ELF-1 (cell line): ENCODE measurements around the gene KIF5A.
"Not testable (repeated sequence)": the region's sequence is repeated elsewhere in the genome, so short reads cannot be mapped to it uniquely, and the experiment has no call there.

Experiments used
- DNase-seq: peaks from one replicate; pipeline ENCODE4 v3.0.0-alpha.2; 2016; ENCODE audit warnings: low read depth, low spot score

KIF5A gene

DNA sequence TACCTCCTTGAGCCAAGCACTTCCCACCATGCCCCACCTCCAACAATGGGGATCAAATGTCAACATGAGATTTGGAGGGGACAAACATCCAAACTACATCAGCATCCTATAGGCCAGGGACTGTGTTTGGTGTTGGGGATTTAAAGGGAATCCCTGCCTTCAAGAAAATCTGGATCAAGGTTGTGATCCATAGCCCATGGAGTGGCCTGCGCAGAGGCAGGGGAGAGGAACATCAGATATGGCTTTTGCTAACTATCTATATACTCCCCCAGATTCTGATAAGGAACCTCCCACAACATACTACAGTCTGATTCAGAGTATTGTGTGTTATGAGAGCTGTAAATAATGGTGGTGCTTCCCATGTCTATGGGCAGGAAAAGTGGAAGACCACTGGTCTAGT is 5.1 kb downstream of the KIF5A start:
- DNase-seq, result no peak

DNA sequence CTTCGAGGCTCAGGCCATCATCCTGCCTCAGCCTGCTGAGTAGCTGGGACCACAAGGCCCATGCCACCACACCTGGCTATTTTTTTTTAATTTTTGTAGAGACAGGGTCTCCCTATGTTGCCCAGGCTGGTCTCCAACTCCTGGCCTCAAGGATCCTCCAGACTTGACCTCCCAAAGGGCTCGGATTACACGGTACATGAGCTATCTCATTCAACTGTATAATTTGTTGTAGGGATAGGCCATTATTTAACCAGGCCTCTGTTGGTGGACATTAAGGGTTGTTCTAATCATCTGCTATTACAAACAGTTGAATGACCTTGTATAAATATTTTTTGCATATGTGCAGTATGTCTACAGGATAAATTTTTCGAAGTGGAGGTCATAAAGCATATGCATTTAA is 9.0 kb downstream of the KIF5A start:
- DNase-seq, result no peak

DNA sequence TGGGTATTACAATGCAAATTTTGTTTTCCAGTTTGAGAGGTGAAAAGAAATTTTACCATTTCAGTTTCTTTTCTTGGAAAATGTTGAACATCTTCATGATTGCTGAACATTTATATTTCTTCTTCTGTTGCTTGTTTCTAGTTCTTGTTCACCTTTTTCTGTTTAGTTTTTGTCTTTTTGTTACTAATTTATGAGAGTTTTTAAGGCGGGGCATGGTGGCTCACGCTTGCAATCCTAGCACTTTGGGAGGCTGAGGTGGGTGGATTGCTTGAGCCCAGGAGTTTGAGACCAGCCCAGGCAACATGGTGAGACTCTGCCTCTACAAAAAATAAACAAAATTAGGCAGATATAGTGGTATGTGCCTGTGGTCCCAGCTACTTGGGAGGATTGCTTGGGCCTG is 10.7 kb downstream of the KIF5A start:
- DNase-seq, result no peak

DNA sequence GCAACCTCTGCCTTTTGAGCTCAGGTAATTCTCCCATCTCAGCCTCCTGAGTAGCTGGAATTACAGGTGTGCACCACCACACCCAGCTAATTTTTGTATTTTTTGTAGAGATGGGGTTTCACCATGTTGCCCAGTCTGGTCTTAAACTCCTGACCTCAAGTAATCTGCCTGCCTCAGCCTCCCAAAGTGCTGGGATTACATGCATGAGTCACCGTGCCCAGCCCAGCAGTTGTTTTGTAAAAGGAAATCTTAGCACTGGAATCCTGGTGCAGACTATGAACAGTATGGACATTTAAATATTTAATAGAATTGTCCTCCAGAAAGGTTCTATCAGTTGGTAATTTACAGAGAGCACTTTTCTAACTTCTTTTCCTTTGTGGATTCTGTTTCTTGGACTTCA is 11.3 kb downstream of the KIF5A start:
- DNase-seq, result not testable (repeated sequence)

DNA sequence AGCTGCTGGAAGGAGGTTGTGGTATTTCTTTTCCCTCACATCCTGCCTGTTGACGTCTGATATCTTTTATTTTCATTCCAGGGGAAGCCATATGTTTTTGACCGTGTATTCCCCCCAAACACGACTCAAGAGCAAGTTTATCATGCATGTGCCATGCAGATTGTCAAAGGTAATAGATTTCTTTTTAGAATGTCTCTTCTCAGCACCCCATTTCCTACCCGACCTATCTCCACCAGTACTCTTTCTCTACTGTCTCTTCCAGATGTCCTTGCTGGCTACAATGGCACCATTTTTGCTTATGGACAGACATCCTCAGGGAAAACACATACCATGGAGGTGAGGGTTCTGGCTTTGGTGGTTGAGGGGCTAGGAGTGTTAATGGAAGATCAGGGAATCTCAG is 13.5 kb downstream of the KIF5A start:
- no peak for DNase-seq

DNA sequence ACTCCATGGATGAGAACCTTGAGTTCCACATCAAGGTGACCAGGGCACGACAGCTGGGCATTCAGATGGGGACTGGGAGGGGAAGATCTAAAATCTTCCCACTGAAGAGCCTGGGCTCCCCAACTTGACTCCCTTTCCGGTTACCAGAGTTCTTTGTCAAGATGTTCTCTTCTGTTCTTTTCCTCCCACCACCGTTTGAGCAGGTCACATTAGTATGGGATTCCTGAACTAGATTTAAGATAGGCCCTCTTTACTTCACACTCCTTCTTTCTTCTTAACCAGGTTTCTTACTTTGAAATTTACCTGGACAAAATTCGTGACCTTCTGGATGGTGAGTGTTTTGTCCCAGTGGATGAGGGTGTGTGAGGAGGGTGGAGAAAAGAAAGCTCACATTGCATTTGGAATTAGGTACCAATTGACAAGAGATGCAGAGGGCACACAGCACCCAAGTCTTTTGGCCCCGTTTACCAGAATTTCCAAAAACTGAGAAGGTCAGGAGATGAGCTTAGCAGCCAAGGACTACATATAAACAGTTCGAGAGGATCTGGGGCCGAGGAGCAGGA is 14.4 kb downstream of the KIF5A start:
- DNase-seq, result no peak

DNA sequence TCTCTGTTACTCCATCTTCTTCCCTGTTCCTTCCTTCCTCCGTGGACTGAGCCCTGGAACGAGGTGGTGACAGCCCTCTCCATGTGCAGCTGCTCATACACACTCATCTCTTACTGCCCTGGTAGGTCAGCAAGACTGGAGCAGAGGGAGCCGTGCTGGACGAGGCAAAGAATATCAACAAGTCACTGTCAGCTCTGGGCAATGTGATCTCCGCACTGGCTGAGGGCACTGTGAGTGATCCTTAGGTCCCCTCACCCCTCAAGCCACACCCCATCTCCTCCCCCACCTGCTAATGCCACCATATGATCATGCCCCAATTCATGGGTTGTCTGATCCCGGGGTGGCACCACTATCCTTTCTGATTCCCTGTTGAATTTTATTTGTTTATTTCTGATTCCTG is 19.0 kb downstream of the KIF5A start:
- DNase-seq, result no peak

DNA sequence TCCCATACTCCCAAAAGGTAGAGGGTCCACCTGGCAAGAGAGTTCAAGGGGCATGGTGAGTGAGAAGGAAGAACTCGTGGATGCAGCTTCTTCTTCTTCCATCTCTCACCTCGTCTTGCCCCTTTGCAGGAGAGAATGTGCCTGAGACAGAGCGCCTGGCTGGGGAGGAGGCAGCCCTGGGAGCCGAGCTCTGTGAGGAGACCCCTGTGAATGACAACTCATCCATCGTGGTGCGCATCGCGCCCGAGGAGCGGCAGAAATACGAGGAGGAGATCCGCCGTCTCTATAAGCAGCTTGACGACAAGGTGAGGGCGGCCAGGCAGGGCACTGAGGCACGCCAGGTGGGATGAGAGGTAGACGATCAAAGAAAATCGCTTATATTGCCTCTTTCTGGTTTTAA is 20.0 kb downstream of the KIF5A start:
- no peak for DNase-seq

DNA sequence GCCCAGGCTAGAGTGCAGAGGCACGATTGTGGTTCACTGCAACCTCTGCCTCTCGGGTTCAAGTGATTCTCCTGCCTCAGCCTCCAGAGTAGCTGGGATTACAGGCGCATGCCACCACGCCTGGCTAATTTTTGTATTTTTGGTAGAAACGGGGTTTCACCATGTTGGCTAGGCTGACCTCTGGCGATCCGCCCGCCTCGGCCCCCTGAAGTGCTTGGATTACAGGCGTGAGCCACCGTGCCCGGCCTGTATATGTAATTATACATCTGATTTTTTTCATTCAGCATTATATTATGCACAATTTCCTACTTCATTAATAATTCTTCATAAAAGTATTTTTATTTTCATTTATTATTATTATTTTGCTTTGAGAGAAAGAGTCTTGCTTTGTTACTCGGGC is 20.6 kb downstream of the KIF5A start:
- not testable (repeated sequence) for DNase-seq

DNA sequence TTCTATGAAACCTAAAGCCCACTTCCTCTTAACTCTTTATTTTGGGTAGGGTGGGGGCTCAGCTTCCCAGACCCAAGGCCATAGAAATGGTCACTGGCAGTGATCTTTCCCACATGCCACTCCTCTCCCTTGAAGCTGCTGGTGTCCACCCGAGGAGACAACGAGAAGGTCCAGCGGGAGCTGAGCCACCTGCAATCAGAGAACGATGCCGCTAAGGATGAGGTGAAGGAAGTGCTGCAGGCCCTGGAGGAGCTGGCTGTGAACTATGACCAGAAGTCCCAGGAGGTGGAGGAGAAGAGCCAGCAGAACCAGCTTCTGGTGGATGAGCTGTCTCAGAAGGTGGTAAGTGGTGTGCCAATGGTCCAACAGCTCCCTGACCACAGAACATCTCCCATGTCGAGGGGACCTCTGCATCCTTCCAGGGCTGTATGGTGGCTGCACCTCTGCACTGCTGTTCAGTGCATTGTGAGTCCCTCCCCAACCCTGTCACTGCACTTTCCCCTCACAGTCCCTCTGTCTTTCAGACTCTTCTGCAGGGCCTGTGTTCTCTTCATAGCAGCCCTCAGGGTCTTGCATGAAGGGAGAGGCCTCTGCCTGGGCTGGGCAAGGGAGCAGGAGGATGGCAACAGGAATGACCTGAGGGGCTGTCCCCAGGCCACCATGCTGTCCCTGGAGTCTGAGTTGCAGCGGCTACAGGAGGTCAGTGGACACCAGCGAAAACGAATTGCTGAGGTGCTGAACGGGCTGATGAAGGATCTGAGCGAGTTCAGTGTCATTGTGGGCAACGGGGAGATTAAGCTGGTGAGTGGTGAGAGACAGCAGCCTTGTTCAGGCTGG is 22.3 kb downstream of the KIF5A start:
- no peak for DNase-seq

DNA sequence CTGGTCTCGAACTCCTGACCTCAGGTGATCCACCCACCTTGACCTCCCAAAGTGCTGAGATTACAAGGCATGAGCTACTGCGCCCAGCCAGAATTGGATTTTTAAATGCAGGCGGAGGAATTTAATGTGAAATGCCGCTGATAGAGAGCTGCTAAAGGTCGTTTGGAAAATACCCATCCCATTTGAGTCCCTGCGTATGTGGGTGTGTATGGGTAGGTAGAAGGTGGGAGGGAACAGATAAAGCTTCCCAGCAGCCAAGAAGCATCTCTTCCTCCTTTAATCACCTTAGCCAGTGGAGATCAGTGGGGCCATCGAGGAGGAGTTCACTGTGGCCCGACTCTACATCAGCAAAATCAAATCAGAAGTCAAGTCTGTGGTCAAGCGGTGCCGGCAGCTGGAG is 25.0 kb downstream of the KIF5A start:
- no peak for DNase-seq

DNA sequence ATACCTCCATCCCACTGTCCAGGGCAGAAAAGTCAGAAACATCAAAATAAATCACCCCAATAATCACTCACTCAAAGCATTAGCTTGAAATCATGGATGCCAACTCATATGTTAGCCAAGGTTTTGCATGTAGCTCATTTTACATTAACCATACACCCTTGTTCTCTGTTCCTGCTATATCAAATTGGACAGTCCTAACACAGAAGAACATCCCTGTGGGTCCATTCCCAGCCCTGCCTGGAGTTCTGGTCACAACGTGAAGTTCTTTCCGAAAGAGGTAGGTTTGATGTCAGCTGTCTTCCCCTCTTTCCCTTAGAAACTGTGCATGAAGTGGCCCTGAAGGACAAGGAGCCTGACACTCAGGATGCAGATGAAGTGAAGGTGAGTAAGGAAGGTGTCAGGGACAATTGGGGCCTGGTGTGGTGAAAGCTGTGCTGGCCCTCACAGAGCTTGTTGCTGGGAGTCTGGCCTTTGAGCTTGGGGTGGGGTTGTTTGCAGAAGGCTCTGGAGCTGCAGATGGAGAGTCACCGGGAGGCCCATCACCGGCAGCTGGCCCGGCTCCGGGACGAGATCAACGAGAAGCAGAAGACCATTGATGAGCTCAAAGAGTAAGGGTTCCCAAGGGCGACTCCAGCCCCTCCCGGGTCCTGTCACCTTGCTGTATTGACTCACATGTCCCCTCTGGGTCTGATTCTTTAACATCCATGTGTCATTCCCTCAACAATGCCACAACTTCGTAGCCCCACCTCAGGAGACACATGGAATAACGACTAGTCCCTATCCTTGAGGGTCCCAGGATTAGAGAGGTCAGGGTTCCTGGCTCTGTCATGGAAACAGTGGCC is 26.1 kb downstream of the KIF5A start:
- no peak for DNase-seq

DNA sequence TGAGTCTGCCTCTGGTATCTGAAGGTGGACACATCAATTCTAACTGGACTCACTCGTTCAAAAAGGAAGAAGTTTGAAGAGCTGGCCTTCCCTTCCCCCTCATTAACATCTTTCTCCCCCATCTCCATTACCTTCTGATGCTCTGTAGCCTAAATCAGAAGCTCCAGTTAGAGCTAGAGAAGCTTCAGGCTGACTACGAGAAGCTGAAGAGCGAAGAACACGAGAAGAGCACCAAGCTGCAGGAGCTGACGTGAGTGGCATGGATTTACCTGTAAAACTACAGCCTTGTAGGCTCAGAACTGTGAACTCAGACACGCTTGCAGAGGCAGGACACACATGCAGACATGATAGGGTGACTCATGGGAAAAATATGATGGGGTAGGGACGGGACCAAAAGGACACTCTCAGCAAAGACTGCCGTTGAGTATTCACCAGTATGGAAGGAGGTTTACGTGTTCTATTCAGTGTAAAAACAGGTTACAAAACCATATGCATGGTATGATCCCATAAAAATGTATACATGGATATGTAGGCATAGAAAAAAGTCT is 26.8 kb downstream of the KIF5A start:
- no peak for DNase-seq

DNA sequence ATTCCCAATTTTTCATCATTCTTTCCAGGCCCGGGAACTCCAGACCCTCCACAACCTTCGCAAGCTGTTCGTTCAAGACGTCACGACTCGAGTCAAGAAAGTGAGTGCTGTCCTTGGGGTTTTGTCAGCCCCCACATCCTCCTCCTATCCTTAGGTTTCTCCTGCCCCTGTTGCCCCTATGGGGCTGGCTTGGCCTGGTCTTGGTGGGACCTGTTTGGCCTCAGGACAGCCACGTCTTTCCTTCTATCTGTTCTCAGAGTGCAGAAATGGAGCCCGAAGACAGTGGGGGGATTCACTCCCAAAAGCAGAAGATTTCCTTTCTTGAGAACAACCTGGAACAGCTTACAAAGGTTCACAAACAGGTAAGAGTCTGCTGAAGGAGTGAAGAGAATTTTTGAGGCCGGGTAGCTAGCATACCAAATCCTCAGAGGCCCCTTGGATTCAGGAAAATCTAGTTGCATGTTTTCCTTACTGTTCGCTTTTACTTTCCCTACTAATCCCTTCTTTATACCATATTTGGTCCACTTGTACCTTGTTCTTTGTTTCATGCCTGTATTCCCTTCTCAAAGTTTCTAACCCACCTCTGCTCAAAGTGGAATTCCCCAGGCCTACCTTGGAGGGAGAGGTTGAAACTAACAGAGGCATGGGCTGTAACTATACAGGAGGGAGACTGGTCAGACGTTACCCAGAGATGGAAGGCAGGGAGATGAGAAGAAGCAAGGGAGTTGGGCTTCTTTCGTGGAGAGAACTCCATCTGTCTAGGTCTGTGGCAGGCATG is 28.3 kb downstream of the KIF5A start:
- no peak for DNase-seq

DNA sequence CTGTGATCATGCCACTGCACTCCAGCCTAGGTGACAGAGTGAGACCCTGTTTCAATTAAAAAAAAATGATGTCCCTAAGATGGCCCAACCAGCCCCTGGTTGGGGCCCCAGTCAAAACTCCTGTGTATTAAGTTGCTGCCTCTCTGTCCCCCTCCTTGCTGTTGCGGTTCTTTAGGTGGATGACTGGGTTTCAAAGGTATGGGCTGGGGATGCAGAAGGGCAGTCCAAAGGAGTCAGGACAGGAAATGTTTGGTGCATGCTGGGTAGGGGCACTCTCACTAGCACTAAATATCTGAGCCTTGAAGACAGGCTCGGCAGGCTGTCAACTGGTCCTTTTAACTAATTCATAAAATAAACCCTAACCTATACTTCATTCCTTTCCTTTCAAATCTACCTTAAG is 29.2 kb downstream of the KIF5A start:
- DNase-seq, result no peak

DNA sequence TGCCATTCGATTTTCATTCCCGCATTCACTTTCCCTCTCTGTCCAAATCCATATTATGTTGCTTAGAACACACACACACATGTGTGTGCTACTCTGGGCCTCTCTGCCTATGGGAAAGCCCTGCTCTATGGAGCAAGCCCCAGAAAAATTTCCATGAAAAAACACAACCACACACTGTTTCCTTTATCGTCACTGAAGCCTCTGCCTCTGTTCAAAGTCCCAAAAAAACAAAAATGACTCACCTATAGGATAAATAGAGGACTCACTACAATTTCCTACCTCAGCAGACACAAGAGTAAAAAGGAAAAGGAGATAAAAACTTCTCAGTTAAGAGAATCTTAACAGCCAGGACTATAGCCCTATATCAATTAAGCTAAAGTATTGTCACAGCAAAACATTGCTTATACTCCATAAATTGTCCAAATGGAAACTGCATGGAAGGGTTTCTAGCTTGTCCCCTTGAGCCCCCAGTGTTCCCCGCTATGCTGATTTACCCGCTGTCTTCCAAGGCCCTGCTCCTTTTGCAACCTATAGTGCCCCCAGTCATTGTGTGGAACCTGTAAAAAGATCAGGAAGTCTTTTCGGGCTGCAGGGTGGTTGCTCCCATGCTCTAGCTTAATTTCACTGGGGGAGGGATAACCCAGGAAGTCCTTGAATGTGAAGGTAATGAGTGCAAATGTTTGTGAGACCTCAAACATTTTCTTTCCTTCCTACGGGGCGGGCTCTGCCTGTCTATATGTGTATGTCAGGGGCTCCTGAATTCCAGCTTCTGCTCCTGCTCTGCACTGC is 30.0 kb downstream of the KIF5A start:
- DNase-seq, result no peak

DNA sequence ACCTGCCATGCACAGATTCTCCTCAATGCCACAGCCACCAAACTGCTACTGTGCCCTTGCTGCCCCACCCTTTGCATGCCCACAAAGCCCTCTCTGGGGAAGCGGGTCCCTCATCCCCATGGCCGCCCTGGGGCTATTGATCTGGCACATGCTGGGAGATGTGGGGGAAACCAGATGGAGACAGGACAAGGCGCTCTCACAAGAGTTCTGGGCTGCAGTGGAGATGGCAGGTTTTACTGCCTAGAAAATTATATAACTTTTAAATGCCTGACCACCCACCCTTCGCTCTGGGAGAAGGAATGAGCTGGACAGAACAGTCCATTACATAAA is 30.6 kb downstream of the KIF5A start:
- DNase-seq, result no peak

DNA sequence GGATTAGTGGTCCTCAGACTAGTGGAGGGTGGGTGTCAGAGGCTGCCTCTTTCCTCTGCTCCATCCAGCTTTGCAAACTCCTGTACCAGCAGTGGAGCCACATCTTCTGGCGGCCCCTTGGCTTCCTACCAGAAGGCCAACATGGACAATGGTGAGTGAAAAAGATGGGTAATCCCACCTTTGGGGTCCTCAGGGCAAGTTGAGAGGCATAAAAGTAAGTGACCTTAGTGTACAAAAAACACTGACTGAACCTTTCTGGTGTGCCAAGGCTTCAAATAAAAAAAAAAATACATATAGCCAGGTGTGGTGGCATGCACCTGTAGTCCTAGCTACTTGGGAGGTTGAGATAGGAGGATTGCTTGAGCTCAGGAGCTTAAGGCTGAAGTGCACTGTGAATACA is 32.0 kb downstream of the KIF5A start:
- no peak for DNase-seq

DNA sequence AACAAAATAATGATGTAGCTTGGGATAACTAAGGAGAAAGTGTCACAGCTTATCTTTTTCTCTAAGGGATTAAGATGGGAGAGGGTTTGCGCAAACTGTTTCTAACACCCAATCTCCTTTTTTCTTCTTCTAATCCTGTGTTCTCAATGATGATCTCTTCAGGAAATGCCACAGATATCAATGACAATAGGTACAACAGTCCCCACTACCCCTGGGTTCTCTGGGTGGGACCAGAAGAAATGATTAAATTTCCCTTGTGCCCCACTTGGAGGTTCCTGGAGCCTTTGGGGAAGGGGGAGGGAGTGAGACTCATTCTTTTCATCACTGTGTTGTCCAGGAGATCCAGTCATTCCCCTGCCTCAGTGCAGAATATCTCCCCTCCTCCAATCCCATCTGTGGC is 32.6 kb downstream of the KIF5A start:
- DNase-seq, result no peak

DNA sequence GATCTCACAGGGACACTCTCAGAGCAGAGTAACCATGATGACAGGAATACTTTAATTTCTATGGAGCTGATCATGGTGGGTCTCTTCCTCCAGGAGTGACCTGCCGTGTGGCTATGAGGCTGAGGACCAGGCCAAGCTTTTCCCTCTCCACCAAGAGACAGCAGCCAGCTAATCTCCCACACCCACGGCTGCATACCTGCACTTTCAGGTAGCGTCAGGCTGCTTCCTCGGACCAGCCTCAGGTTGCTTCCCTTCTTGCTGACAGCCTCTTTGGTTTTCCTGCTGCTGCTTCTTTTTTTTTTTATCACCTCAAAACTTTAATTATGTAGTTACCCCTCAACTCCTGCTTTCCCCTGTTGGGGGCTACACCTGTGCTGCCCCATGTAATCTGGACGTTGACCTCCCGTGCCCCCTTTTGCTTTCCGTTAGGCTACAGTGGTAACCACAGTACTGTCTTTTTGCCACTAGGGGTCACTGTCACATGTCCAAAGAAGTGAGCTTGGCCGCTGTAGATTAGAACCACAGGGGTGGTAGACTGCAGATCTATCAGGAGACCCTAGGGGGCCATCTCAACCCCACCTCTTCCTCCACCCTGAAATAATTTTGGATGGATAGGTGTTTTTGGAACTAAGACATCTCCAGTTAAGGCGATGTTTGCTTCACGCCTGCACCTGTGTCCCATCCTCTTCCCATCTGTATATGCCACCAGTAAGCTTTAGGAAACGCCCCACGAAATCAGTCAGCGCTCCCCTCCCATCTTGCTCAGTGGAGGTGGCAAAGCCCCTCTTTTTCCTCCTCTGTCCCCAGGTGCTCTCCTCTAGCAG is 33.4 kb downstream of the KIF5A start:
- peak; percentile 80 for DNase-seq
